Measurements from ENCODE around the gene TRIAP1.
"Not testable (repeated sequence)": the region's sequence is repeated elsewhere in the genome, so short reads cannot be mapped to it uniquely, and the experiment has no call there.

The TRIAP1 gene

GRCh38 chr12:120445911-120446843 lies at the start of gene TRIAP1, which contains the start of gene GATC:
Gene TRIAP1, minus strand, starts transcription at chr12:120446384. Its CDS starts 12 bp downstream, at chr12:120446372.
Gene GATC, plus strand, starts transcription at chr12:120446444. Its CDS starts 37 bp downstream, at chr12:120446481.
- peaks cover 47% of the 10 kb centered on the region for H3K36me3 Mint-ChIP-seq (ENCODE audit: insufficient read depth)
- H3K4me3 Mint-ChIP-seq, result peak within 1 kb of the TSS; percentile 97
- DNase-seq (ENCODE audit: low spot score in 2 of 2), result peak; percentile 80 to 84
- no peaks in the 10 kb centered on the region for H3K27me3 Mint-ChIP-seq
- no peaks in the 10 kb centered on the region for H3K9me3 Mint-ChIP-seq
- H3K27ac Mint-ChIP-seq (ENCODE audit: low read depth), result peak within 1 kb of the TSS; percentile 98
- peaks cover 22% of the 10 kb centered on the region for H3K4me1 Mint-ChIP-seq
- peak; percentile 96 for ATAC-seq (replicated peaks; ENCODE audit: extremely low read depth, poor library complexity, severe bottlenecking)

- peaks cover 32% of the 10 kb centered on the region for H3K4me1 Mint-ChIP-seq
- H3K9me3 Mint-ChIP-seq, result no peaks in the 10 kb centered on the region
- peak overlapping the region; percentile 90 for H3K4me3 Mint-ChIP-seq
- peaks cover 27% of the 10 kb centered on the region for H3K36me3 Mint-ChIP-seq (ENCODE audit: insufficient read depth)
- ATAC-seq (replicated peaks; ENCODE audit: extremely low read depth, poor library complexity, severe bottlenecking) (no peak), DNase-seq (ENCODE audit: low spot score in 2 of 2) (no peak)
- peak overlapping the region; percentile 91 for H3K27ac Mint-ChIP-seq (ENCODE audit: low read depth)
- H3K27me3 Mint-ChIP-seq, result no peaks in the 10 kb centered on the region
These were observed 49.1 kb upstream of the TRIAP1 start for GRCh38 chr12:120495186-120495730.

DNA sequence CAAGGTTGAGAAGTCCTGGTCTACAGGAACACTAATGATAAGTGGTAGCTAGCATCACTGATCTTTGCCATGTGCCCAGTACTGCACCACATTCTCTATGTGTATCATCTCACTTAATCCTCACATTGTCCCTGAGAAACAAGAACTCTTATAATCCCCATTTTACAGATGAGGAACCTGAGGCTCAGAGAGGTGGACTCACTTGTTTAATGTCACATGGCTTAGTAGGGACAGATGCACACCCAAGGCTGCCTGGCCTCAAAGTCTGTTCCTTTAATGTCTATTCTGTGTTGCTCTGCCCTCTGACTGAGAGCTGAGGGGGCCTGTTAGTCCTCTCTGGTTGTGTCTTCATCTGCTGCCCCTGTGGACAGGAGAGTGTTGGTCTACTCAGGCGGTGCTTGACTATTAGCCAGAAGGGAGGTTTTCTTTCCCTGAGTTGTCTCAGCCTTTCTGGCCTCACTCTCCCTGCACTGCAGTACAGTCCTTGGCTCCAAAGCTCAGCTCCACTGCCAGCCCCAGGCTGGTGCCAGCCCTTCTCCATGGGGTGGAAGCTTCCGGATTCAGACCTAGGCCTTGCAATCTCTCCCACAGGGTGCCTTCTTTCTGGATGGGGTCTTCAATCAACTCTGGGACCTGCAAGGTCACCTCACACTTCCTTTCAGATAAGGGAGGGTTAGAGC lies 44.8 kb upstream of the TRIAP1 start:
- Mint-ChIP-seq H3K27me3 (no peaks in the 10 kb centered on the region), H3K4me3 (no peak overlapping the region), H3K36me3 (ENCODE audit: insufficient read depth) (peaks cover 3% of the 10 kb centered on the region), H3K27ac (ENCODE audit: low read depth) (no peak overlapping the region), H3K9me3 (no peaks in the 10 kb centered on the region), H3K4me1 (peaks cover 16% of the 10 kb centered on the region)
- ATAC-seq (replicated peaks; ENCODE audit: extremely low read depth, poor library complexity, severe bottlenecking) (no peak), DNase-seq (ENCODE audit: low spot score in 2 of 2) (no peak)

DNA sequence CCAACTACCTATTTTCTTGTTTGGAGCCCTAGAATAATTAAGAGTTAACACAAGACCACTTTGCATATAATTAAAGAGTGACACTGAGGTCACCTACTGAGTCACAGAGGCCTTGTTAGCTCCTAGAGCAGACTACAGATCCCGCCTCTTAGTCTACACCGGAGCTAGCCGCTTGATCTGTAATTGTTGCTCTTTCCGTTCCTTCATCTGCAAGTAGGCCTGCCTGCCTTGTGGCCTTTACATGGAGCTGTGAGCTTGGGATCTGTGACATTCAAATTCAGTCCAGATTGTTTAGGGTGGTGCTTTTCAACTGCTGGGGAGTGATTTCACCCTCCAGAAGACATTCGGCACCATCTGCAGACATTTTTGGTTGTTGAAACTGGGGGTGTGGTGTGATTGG lies 44.1 kb upstream of the TRIAP1 start:
- Mint-ChIP-seq H3K27ac (ENCODE audit: low read depth) (no peak overlapping the region), H3K4me3 (no peak overlapping the region), H3K36me3 (ENCODE audit: insufficient read depth) (no peaks in the 10 kb centered on the region), H3K9me3 (no peaks in the 10 kb centered on the region), H3K4me1 (peaks cover 11% of the 10 kb centered on the region), H3K27me3 (no peaks in the 10 kb centered on the region)
- DNase-seq (ENCODE audit: low spot score in 2 of 2) (no peak), ATAC-seq (replicated peaks; ENCODE audit: extremely low read depth, poor library complexity, severe bottlenecking) (no peak)

- Mint-ChIP-seq H3K27me3 (no peaks in the 10 kb centered on the region), H3K4me3 (no peak overlapping the region), H3K27ac (ENCODE audit: low read depth) (no peak overlapping the region), H3K36me3 (ENCODE audit: insufficient read depth) (no peaks in the 10 kb centered on the region), H3K9me3 (no peaks in the 10 kb centered on the region), H3K4me1 (peaks cover 6% of the 10 kb centered on the region)
- ATAC-seq (replicated peaks; ENCODE audit: extremely low read depth, poor library complexity, severe bottlenecking) (no peak), DNase-seq (ENCODE audit: low spot score in 2 of 2) (no peak)
These were observed 42.8 kb upstream of the TRIAP1 start for GRCh38 chr12:120489018-120489417.

DNA sequence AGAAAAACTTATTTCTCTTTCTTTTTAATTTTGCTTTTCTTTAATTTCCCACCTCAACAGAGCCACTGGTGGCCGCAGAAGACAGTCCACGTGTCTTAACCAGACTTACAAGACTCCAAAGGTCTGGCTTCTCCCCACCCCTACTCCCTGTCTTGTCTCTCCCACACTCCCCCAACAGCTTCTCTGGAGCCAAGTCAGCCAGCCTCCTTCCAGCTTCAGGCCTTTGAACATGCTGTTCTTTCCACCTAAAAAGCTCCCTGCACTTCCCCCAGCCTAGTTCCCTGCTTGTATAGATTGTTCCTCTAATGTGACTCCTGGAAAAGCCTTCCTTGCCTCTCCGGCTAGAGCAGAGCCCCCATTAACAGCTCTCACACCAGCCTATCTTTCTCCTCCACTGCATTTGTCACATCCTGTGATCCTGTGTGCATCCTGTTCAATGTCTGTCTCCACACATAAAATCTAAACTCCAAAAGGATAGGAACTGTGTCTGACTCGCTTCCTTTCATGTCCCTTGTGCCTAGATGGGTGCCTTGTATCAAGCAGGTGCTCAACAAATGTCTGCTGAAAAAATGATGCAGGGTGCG lies 42.0 kb upstream of the TRIAP1 start:
- Mint-ChIP-seq H3K4me3 (no peak overlapping the region), H3K36me3 (ENCODE audit: insufficient read depth) (no peaks in the 10 kb centered on the region), H3K4me1 (peaks cover 14% of the 10 kb centered on the region), H3K9me3 (no peaks in the 10 kb centered on the region), H3K27me3 (no peaks in the 10 kb centered on the region), H3K27ac (ENCODE audit: low read depth) (no peak overlapping the region)
- ATAC-seq (replicated peaks; ENCODE audit: extremely low read depth, poor library complexity, severe bottlenecking) (no peak), DNase-seq (ENCODE audit: low spot score in 2 of 2) (no peak)

- not testable (repeated sequence) for DNase-seq (ENCODE audit: low spot score in 2 of 2); H3K27me3 Mint-ChIP-seq; H3K4me3 Mint-ChIP-seq; H3K27ac Mint-ChIP-seq (ENCODE audit: low read depth); ATAC-seq (replicated peaks; ENCODE audit: extremely low read depth, poor library complexity, severe bottlenecking); H3K36me3 Mint-ChIP-seq (ENCODE audit: insufficient read depth); H3K9me3 Mint-ChIP-seq
- H3K4me1 Mint-ChIP-seq, result peaks cover 14% of the 10 kb centered on the region
These were observed 41.4 kb upstream of the TRIAP1 start for GRCh38 chr12:120487552-120487951.

- Mint-ChIP-seq H3K27me3 (no peaks in the 10 kb centered on the region), H3K9me3 (no peaks in the 10 kb centered on the region), H3K4me3 (no peak overlapping the region), H3K27ac (ENCODE audit: low read depth) (no peak overlapping the region), H3K36me3 (ENCODE audit: insufficient read depth) (no peaks in the 10 kb centered on the region), H3K4me1 (peaks cover 24% of the 10 kb centered on the region)
- ATAC-seq (replicated peaks; ENCODE audit: extremely low read depth, poor library complexity, severe bottlenecking), result no peak
- no peak for DNase-seq (ENCODE audit: low spot score in 2 of 2)
These were observed 40.0 kb upstream of the TRIAP1 start for GRCh38 chr12:120485961-120486881.

DNA sequence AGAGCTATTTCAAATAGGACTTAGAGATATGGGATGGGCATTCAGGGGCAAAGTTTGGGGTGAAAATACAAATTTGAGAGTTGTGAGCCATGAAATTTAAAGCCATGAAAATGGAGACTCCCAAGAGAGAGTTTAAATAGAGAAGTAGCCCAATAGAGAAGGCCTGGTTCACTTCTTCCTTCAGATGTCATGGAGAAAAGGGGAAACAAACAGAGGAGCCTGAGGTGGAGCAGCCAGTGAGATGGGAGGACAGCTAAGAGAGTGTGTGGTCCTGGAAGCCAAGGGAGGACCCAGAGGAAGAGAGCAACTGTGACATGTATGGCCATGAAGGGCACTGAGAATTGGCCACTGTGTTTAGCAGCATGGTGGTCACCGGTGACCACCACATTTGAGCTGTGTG lies 37.4 kb upstream of the TRIAP1 start:
- ATAC-seq (replicated peaks; ENCODE audit: extremely low read depth, poor library complexity, severe bottlenecking), result no peak
- H3K4me1 Mint-ChIP-seq, result peaks cover 44% of the 10 kb centered on the region
- no peaks in the 10 kb centered on the region for H3K27me3 Mint-ChIP-seq
- H3K36me3 Mint-ChIP-seq (ENCODE audit: insufficient read depth), result peaks cover 1% of the 10 kb centered on the region
- DNase-seq (ENCODE audit: low spot score in 2 of 2), result no peak
- no peaks in the 10 kb centered on the region for H3K9me3 Mint-ChIP-seq
- no peak overlapping the region for H3K4me3 Mint-ChIP-seq
- no peak overlapping the region for H3K27ac Mint-ChIP-seq (ENCODE audit: low read depth)

- ATAC-seq (replicated peaks; ENCODE audit: extremely low read depth, poor library complexity, severe bottlenecking), result peak; percentile 99
- H3K9me3 Mint-ChIP-seq, result no peaks in the 10 kb centered on the region
These were observed 35.0 kb upstream of the TRIAP1 start for GRCh38 chr12:120481022-120481767.

GRCh38 chr12:120480211-120480610 lies 34.0 kb upstream of the TRIAP1 start:
- peak; percentile 29 for ATAC-seq (replicated peaks; ENCODE audit: extremely low read depth, poor library complexity, severe bottlenecking)
- DNase-seq (ENCODE audit: low spot score in 2 of 2), result no peak
- Mint-ChIP-seq H3K27ac (ENCODE audit: low read depth) (peak overlapping the region; percentile 99), H3K4me1 (peaks cover 43% of the 10 kb centered on the region), H3K36me3 (ENCODE audit: insufficient read depth) (peaks cover 1% of the 10 kb centered on the region), H3K4me3 (peak overlapping the region; percentile 42), H3K27me3 (no peaks in the 10 kb centered on the region), H3K9me3 (no peaks in the 10 kb centered on the region)

More at GRCh38 chr12:120481022-120481767, 35.0 kb upstream of the TRIAP1 start:
- H3K27me3 Mint-ChIP-seq, result no peaks in the 10 kb centered on the region
- peak overlapping the region; percentile 99 for H3K27ac Mint-ChIP-seq (ENCODE audit: low read depth)
- peak overlapping the region; percentile 61 for H3K4me3 Mint-ChIP-seq
- peaks cover 1% of the 10 kb centered on the region for H3K36me3 Mint-ChIP-seq (ENCODE audit: insufficient read depth)
- peaks cover 42% of the 10 kb centered on the region for H3K4me1 Mint-ChIP-seq
- peak in 1 of 2 donors; percentile 31 for DNase-seq (ENCODE audit: low spot score in 2 of 2)
